Spleen (tissue), 7 donors: ENCODE data around the gene KRTAP22-1.

Experiments used
- CTCF ChIP-seq, 11 experiments: fragments of 200-600 bp in 7 of 11; fragments of 450-650 bp in 4 of 11; sonication (generic) in 4 of 11; IDR thresholded peaks in 8 of 11; conservative IDR thresholded peaks in 3 of 11; 1 replicate in 7 of 11; 2 replicates in 4 of 11; pipeline versions ENCODE4 v1.4.0 to v1.8.0; 2016 to 2021; ENCODE audit warnings: antibody characterized with exemption in 11 of 11, inconsistent platforms in 4 of 11, mild to moderate bottlenecking in 1 of 11
- POLR2AphosphoS5 ChIP-seq, 3 donors: sonication (generic); formaldehyde crosslinking; IDR thresholded peaks; one replicate each; pipeline ENCODE4 v1.5.1; 2017; ENCODE audit warnings: antibody characterized with exemption in 3 of 3
- donor health status: DM: no; HTN: no; CAD: no; lungs with moderate emphysema.
- donor health status: DM: no; HTN: no; CAD: no.
- donor health status: DM: no; HTN: no; CAD: no.

- TF ChIP-seq CTCF (IDR thresholded peaks at IDR 0.05 in 8 of 11, conservative IDR thresholded peaks at IDR 0.05 in 3 of 11): no peak
- TF ChIP-seq POLR2AphosphoS5 (IDR thresholded peaks at IDR 0.05): no peak
Observed at GRCh38 chr21:30590297-30590696, 10.6 kb upstream of the KRTAP22-1 start, which contains the start of gene KRTAP22-2.
